OCI-LY1 (cell line): Measurements from ENCODE around the gene OR6J1.

Experiments used
- H2AFZ ChIP-seq: fragments of 200-600 bp; sonication (generic), shearing (Covaris generic); 2 replicates; pipeline ENCODE4 v1.6.0; 2014; ENCODE audit warnings: antibody characterized with exemption, mild to moderate bottlenecking, low read length
- H3F3A ChIP-seq: fragments of 200-600 bp; sonication (generic), shearing (Covaris generic); 2 replicates; pipeline ENCODE4 v1.6.0; 2014; ENCODE audit warnings: mild to moderate bottlenecking, antibody characterized with exemption, low read length, moderate library complexity; ENCODE audit not compliant: insufficient read depth
- H3K27ac ChIP-seq: fragments of 200-600 bp; sonication (generic); 2 replicates; pipeline ENCODE4 v1.5.1; 2014; ENCODE audit warnings: low read length, mixed run types, mild to moderate bottlenecking, low read depth; ENCODE audit not compliant: poor library complexity, severe bottlenecking
- H3K27me3 ChIP-seq: fragments of 200-600 bp; sonication (generic); 2 replicates; pipeline ENCODE4 v1.6.0; 2014; ENCODE audit warnings: antibody characterized with exemption, mild to moderate bottlenecking, low read length, moderate library complexity; ENCODE audit not compliant: insufficient read depth
- H3K36me3 ChIP-seq: fragments of 200-600 bp; sonication (generic); 2 replicates; pipeline ENCODE4 v1.6.1; 2014; ENCODE audit warnings: mild to moderate bottlenecking, antibody characterized with exemption, low read length, moderate library complexity, mixed read lengths; ENCODE audit not compliant: insufficient read depth
- H3K4me1 ChIP-seq: fragments of 200-600 bp; sonication (generic); 2 replicates; pipeline ENCODE4 v1.5.1; 2014; ENCODE audit warnings: mild to moderate bottlenecking, low read length, moderate library complexity; ENCODE audit not compliant: insufficient read depth, severe bottlenecking
- H3K4me2 ChIP-seq: fragments of 200-600 bp; sonication (generic), shearing (Covaris generic); 2 replicates; pipeline ENCODE4 v1.6.1; 2014; ENCODE audit warnings: low read length
- H3K4me3 ChIP-seq: fragments of 200-600 bp; sonication (generic); 2 replicates; pipeline ENCODE4 v1.5.1; 2014; ENCODE audit warnings: low read length, low read depth, mild to moderate bottlenecking, mixed read lengths; ENCODE audit not compliant: poor library complexity, severe bottlenecking
- H3K79me2 ChIP-seq: fragments of 200-600 bp; shearing (Covaris generic); 2 replicates; pipeline ENCODE4 v1.6.1; 2016; ENCODE audit warnings: mixed run types, low read length, mixed read lengths; ENCODE audit not compliant: insufficient read depth
- H3K9ac ChIP-seq: fragments of 200-600 bp; sonication (generic), shearing (Covaris generic); 2 replicates; pipeline ENCODE4 v1.6.1; 2014; ENCODE audit warnings: mild to moderate bottlenecking, low read length, mixed read lengths
- H3K9me2 ChIP-seq: fragments of 200-600 bp; sonication (generic), shearing (Covaris generic); 2 replicates; pipeline ENCODE4 v1.6.1; 2014; ENCODE audit warnings: low read depth, mild to moderate bottlenecking, low read length, mixed read lengths
- H3K9me3 ChIP-seq: fragments of 200-600 bp; shearing (Covaris generic); 2 replicates; pipeline ENCODE4 v1.6.1; 2014; ENCODE audit warnings: low read length, mixed read lengths
- H4K20me1 ChIP-seq: fragments of 200-600 bp; sonication (generic), shearing (Covaris generic); 2 replicates; pipeline ENCODE4 v1.6.0; 2016; ENCODE audit warnings: mild to moderate bottlenecking, low read length; ENCODE audit not compliant: insufficient read depth
- EZH2 ChIP-seq: fragments of 200-600 bp; sonication (generic), shearing (Covaris generic); IDR thresholded peaks from 2 replicates; pipeline ENCODE4 v1.8.0; 2017; ENCODE audit warnings: borderline replicate concordance, mixed run types, mild to moderate bottlenecking, antibody characterized with exemption, low read length, moderate library complexity, mixed read lengths
- TF ChIP-seq, protein P1 (sequence below): fragments of 200-600 bp; sonication (generic), shearing (Covaris generic); IDR thresholded peaks from 2 replicates; pipeline ENCODE4 v1.5.1; 2017; ENCODE audit warnings: mild to moderate bottlenecking, antibody characterized with exemption, low read length, moderate library complexity, mixed read lengths

OR6J1 gene

GRCh38 chr14:22614240-22614799, 29.8 kb downstream of the OR6J1 start:
- Histone ChIP-seq H3K9ac (no peak overlapping the region), H3K27me3 (no peaks in the 10 kb centered on the region)

GRCh38 chr14:22613736-22614239, 30.4 kb downstream of the OR6J1 start:
- Histone ChIP-seq H4K20me1 (no peaks in the 10 kb centered on the region), H2AFZ (no peak overlapping the region), H3K36me3 (peaks cover 19% of the 10 kb centered on the region; the same call in 1 of the 2 replicates), H3K9me3 (no peaks in the 10 kb centered on the region), H3K9me2 (no peaks in the 10 kb centered on the region), H3K9ac (no peak overlapping the region), H3F3A (no peaks in the 10 kb centered on the region), H3K4me1 (peaks cover 5% of the 10 kb centered on the region), H3K79me2 (no peaks in the 10 kb centered on the region), H3K4me2 (no peak overlapping the region), H3K27me3 (no peaks in the 10 kb centered on the region), H3K4me3 (no peak overlapping the region), H3K27ac (no peak overlapping the region)
- TF ChIP-seq EZH2, result no peak
- TF ChIP-seq, protein P1, sequence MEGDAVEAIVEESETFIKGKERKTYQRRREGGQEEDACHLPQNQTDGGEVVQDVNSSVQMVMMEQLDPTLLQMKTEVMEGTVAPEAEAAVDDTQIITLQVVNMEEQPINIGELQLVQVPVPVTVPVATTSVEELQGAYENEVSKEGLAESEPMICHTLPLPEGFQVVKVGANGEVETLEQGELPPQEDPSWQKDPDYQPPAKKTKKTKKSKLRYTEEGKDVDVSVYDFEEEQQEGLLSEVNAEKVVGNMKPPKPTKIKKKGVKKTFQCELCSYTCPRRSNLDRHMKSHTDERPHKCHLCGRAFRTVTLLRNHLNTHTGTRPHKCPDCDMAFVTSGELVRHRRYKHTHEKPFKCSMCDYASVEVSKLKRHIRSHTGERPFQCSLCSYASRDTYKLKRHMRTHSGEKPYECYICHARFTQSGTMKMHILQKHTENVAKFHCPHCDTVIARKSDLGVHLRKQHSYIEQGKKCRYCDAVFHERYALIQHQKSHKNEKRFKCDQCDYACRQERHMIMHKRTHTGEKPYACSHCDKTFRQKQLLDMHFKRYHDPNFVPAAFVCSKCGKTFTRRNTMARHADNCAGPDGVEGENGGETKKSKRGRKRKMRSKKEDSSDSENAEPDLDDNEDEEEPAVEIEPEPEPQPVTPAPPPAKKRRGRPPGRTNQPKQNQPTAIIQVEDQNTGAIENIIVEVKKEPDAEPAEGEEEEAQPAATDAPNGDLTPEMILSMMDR, result no peak

More at GRCh38 chr14:22614240-22614799, 29.8 kb downstream of the OR6J1 start:
- peaks cover 17% of the 10 kb centered on the region; the same call in 1 of the 2 replicates for H3K36me3 ChIP-seq
- no peak overlapping the region for H3K27ac ChIP-seq
- no peaks in the 10 kb centered on the region for H3F3A ChIP-seq
- no peaks in the 10 kb centered on the region for H3K9me3 ChIP-seq
- no peak overlapping the region for H3K4me2 ChIP-seq
- no peak overlapping the region for H2AFZ ChIP-seq
- TF ChIP-seq, protein P1, result no peak
- no peak for TF ChIP-seq EZH2
- peaks cover 5% of the 10 kb centered on the region for H3K4me1 ChIP-seq
- H3K4me3 ChIP-seq, result no peak overlapping the region
- no peaks in the 10 kb centered on the region for H4K20me1 ChIP-seq
- no peaks in the 10 kb centered on the region for H3K9me2 ChIP-seq
- no peaks in the 10 kb centered on the region for H3K79me2 ChIP-seq

- Histone ChIP-seq H2AFZ (no peak overlapping the region), H3K9ac (no peak overlapping the region), H3K27me3 (no peaks in the 10 kb centered on the region), H3K9me2 (no peaks in the 10 kb centered on the region), H3K27ac (no peak overlapping the region), H3F3A (no peaks in the 10 kb centered on the region), H3K4me1 (peaks cover 5% of the 10 kb centered on the region), H3K79me2 (no peaks in the 10 kb centered on the region), H4K20me1 (no peaks in the 10 kb centered on the region), H3K4me2 (no peak overlapping the region), H3K4me3 (no peak overlapping the region), H3K36me3 (peaks cover 19% of the 10 kb centered on the region; the same call in 1 of the 2 replicates), H3K9me3 (no peaks in the 10 kb centered on the region)
- TF ChIP-seq, protein P1, result no peak
- no peak for TF ChIP-seq EZH2
Measured at GRCh38 chr14:22613106-22613695, 31.0 kb downstream of the OR6J1 start.
